ENCODE measurements around the gene SMIM14.
"Not testable (repeated sequence)": the region's sequence is repeated elsewhere in the genome, so short reads cannot be mapped to it uniquely, and the experiment has no call there.

SMIM14 gene

GRCh38 chr4:39521253-39521919, 117.3 kb downstream of the SMIM14 start:
- 92% methylated on average over 3 of the region's 5 CpGs; no CpG with 5 or more reads in 1 of the 2 experiments for WGBS, 2 experiments (ENCODE audit: insufficient coverage in 2 of 2)
- Histone ChIP-seq H3K36me3 (ENCODE audit: control insufficient read depth, insufficient read depth, low read length) (peaks cover 59% of the 10 kb centered on the region), H3K9me3 (ENCODE audit: control insufficient read depth, low read length) (no peaks in the 10 kb centered on the region), H3K4me1 (ENCODE audit: control insufficient read depth, insufficient read depth, low read length, poor library complexity, severe bottlenecking) (peaks cover 3% of the 10 kb centered on the region), H3K27ac (ENCODE audit: low read depth, low read length, severe bottlenecking) (no peak overlapping the region), H3K4me3 (ENCODE audit: extremely low read depth, insufficient read depth, low read length, poor library complexity, severe bottlenecking) (no peak overlapping the region)

GRCh38 chr4:39518484-39518883, 120.2 kb downstream of the SMIM14 start:
- Histone ChIP-seq H3K4me3 (ENCODE audit: extremely low read depth, insufficient read depth, low read length, poor library complexity, severe bottlenecking) (no peak overlapping the region), H3K36me3 (ENCODE audit: control insufficient read depth, insufficient read depth, low read length) (peaks cover 69% of the 10 kb centered on the region), H3K27ac (ENCODE audit: low read depth, low read length, severe bottlenecking) (no peak overlapping the region), H3K9me3 (ENCODE audit: control insufficient read depth, low read length) (no peaks in the 10 kb centered on the region), H3K4me1 (ENCODE audit: control insufficient read depth, insufficient read depth, low read length, poor library complexity, severe bottlenecking) (no peaks in the 10 kb centered on the region)
- 86 to 94% methylated on average over 5 to 6 of the region's 6 CpGs for WGBS, 2 experiments (ENCODE audit: insufficient coverage in 2 of 2)

DNA sequence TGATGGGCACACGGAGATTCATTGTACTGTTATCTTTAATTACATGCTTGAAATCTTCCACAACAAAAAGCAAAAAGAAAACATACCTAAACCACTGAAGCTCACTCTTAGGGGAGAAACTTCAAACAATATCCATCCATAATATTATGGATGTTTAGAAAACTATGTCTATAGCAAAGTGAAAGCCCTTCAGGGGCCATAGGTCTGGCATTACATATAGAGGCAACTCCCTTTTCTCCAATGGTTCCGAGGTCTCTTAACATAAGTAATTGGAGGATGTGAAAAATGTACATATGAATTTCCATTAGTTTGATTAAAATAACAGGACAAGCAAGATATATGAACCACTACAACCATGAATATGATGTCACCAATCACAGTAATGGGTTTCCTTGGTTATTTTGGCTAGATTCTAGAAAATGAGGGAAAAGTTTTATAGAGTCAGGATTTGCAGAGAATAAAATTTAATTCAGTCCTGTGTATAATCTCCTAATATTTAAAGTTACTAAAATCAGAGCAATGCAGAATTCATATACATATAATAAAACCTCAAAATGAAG, 122.2 kb downstream of the SMIM14 start:
- WGBS, 2 experiments (ENCODE audit: insufficient coverage in 2 of 2), result no CpG with 5 or more reads among the region's 2 CpGs
- no peaks in the 10 kb centered on the region for H3K9me3 ChIP-seq (ENCODE audit: control insufficient read depth, low read length)
- H3K27ac ChIP-seq (ENCODE audit: low read depth, low read length, severe bottlenecking), result no peak overlapping the region
- H3K4me3 ChIP-seq (ENCODE audit: extremely low read depth, insufficient read depth, low read length, poor library complexity, severe bottlenecking), result no peak overlapping the region
- H3K36me3 ChIP-seq (ENCODE audit: control insufficient read depth, insufficient read depth, low read length), result peaks cover 84% of the 10 kb centered on the region
- H3K4me1 ChIP-seq (ENCODE audit: control insufficient read depth, insufficient read depth, low read length, poor library complexity, severe bottlenecking), result no peaks in the 10 kb centered on the region

DNA sequence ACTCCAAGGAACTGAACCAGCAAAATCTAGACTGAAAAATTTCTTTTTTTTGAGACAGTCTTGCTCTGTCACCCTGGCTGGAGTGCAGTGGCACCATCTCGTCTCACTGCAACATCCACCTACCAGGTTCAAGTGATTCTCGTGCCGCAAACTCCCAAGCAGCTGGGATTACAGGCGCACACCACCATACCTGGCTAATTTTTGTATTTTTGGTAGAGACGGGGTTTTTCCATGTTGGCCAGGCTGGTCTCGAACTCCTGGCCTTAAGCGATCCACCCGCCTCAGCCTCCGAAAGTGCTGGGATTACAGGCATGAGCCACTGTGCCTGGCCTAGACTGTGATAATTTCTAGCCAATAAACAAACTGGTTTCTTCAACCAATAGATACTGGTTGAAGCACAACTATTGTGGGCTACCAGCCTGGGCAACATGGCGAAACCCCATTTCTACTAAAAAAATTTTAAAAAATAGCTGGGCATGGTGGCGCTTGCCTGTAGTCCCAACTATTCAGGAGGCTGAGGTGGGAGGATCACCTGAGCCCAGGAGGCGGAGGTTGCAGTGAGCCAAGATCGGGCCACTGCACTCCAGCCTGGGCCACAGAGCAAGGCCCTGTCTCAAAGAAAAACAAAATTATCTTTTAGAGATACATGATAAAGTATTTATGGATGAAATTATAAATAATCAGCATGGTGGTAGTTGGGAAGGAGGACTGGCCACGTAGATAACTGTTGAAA, 122.8 kb downstream of the SMIM14 start:
- WGBS, 2 experiments (ENCODE audit: insufficient coverage in 2 of 2), result 96 to 97% methylated on average over 9 to 12 of the region's 14 CpGs
- H3K36me3 ChIP-seq (ENCODE audit: control insufficient read depth, insufficient read depth, low read length), result peaks cover 87% of the 10 kb centered on the region
- not testable (repeated sequence) for H3K4me3 ChIP-seq (ENCODE audit: extremely low read depth, insufficient read depth, low read length, poor library complexity, severe bottlenecking); H3K27ac ChIP-seq (ENCODE audit: low read depth, low read length, severe bottlenecking); H3K9me3 ChIP-seq (ENCODE audit: control insufficient read depth, low read length); H3K4me1 ChIP-seq (ENCODE audit: control insufficient read depth, insufficient read depth, low read length, poor library complexity, severe bottlenecking)

- no peaks in the 10 kb centered on the region for H3K4me1 ChIP-seq (ENCODE audit: control insufficient read depth, insufficient read depth, low read length, poor library complexity, severe bottlenecking)
- H3K27ac ChIP-seq (ENCODE audit: low read depth, low read length, severe bottlenecking), result no peak overlapping the region
- no peaks in the 10 kb centered on the region for H3K9me3 ChIP-seq (ENCODE audit: control insufficient read depth, low read length)
- H3K4me3 ChIP-seq (ENCODE audit: extremely low read depth, insufficient read depth, low read length, poor library complexity, severe bottlenecking), result no peak overlapping the region
- H3K36me3 ChIP-seq (ENCODE audit: control insufficient read depth, insufficient read depth, low read length), result peaks cover 87% of the 10 kb centered on the region
- 83 to 100% methylated on average over 1 to 2 of the region's 4 CpGs for WGBS, 2 experiments (ENCODE audit: insufficient coverage in 2 of 2)
Measured at GRCh38 chr4:39514888-39515401, 123.7 kb downstream of the SMIM14 start.

DNA sequence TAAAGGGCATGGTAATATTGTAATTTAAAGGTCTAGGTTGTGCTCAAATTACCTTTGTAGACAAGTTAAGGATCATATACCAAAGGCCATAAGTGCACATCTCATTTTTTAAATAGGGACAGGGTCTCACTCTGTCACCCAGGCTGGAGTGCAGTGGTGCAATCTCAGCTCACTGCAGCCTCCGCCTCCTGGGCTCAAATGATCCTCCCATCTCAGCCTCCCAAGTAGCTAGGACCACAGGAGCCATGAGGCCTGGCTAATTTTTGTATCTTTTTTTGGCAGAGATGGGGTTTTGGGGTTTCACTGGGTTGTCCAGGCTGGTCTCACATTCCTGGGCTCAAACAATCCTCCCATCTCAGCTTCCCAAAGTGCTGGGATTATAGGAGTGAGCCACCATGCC, 124.4 kb downstream of the SMIM14 start:
- not testable (repeated sequence) for H3K27ac ChIP-seq (ENCODE audit: low read depth, low read length, severe bottlenecking); H3K9me3 ChIP-seq (ENCODE audit: control insufficient read depth, low read length); H3K4me3 ChIP-seq (ENCODE audit: extremely low read depth, insufficient read depth, low read length, poor library complexity, severe bottlenecking); H3K4me1 ChIP-seq (ENCODE audit: control insufficient read depth, insufficient read depth, low read length, poor library complexity, severe bottlenecking)
- peaks cover 85% of the 10 kb centered on the region for H3K36me3 ChIP-seq (ENCODE audit: control insufficient read depth, insufficient read depth, low read length)
- WGBS, 2 experiments (ENCODE audit: insufficient coverage in 2 of 2), result 86 to 100% methylated on average over 1 of the region's 1 CpG

GRCh38 chr4:39510348-39510929, 128.2 kb downstream of the SMIM14 start:
- Histone ChIP-seq H3K27ac (ENCODE audit: low read depth, low read length, severe bottlenecking) (no peak overlapping the region), H3K4me1 (ENCODE audit: control insufficient read depth, insufficient read depth, low read length, poor library complexity, severe bottlenecking) (no peaks in the 10 kb centered on the region), H3K36me3 (ENCODE audit: control insufficient read depth, insufficient read depth, low read length) (peaks cover 90% of the 10 kb centered on the region), H3K9me3 (ENCODE audit: control insufficient read depth, low read length) (no peaks in the 10 kb centered on the region), H3K4me3 (ENCODE audit: extremely low read depth, insufficient read depth, low read length, poor library complexity, severe bottlenecking) (no peak overlapping the region)
- 92% methylated on average over 2 of the region's 5 CpGs; no CpG with 5 or more reads in 1 of the 2 experiments for WGBS, 2 experiments (ENCODE audit: insufficient coverage in 2 of 2)

- no CpG with 5 or more reads among the region's 1 CpG for WGBS, 2 experiments (ENCODE audit: insufficient coverage in 2 of 2)
- no peak overlapping the region for H3K27ac ChIP-seq (ENCODE audit: low read depth, low read length, severe bottlenecking)
- H3K4me1 ChIP-seq (ENCODE audit: control insufficient read depth, insufficient read depth, low read length, poor library complexity, severe bottlenecking), result no peaks in the 10 kb centered on the region
- no peaks in the 10 kb centered on the region for H3K9me3 ChIP-seq (ENCODE audit: control insufficient read depth, low read length)
- H3K4me3 ChIP-seq (ENCODE audit: extremely low read depth, insufficient read depth, low read length, poor library complexity, severe bottlenecking), result no peak overlapping the region
- H3K36me3 ChIP-seq (ENCODE audit: control insufficient read depth, insufficient read depth, low read length), result peaks cover 88% of the 10 kb centered on the region
Measured at GRCh38 chr4:39505581-39505980, 133.1 kb downstream of the SMIM14 start.

DNA sequence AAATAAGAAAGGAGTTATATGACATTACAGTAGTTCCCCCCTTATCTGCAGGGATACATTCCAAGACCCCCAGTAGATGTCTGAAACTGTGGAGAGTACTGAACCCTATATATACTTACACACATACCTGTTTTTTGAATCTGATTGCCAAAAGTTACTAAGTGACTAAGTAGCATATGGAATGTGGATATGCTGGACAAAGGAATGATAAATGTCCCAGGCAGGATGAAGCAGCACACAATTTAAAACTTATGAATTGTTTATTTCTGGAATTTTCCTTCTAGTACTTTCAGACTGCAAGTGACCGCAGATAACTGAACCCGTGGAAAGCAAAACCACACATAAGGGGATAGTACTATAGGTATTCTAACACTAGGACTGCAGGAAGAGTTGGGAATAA, 134.1 kb downstream of the SMIM14 start:
- Histone ChIP-seq H3K4me1 (ENCODE audit: control insufficient read depth, insufficient read depth, low read length, poor library complexity, severe bottlenecking) (no peaks in the 10 kb centered on the region), H3K36me3 (ENCODE audit: control insufficient read depth, insufficient read depth, low read length) (peaks cover 90% of the 10 kb centered on the region), H3K27ac (ENCODE audit: low read depth, low read length, severe bottlenecking) (no peak overlapping the region), H3K4me3 (ENCODE audit: extremely low read depth, insufficient read depth, low read length, poor library complexity, severe bottlenecking) (no peak overlapping the region), H3K9me3 (ENCODE audit: control insufficient read depth, low read length) (no peaks in the 10 kb centered on the region)
- WGBS, 2 experiments (ENCODE audit: insufficient coverage in 2 of 2), result 100% methylated on average over 2 of the region's 2 CpGs; no CpG with 5 or more reads in 1 of the 2 experiments

DNA sequence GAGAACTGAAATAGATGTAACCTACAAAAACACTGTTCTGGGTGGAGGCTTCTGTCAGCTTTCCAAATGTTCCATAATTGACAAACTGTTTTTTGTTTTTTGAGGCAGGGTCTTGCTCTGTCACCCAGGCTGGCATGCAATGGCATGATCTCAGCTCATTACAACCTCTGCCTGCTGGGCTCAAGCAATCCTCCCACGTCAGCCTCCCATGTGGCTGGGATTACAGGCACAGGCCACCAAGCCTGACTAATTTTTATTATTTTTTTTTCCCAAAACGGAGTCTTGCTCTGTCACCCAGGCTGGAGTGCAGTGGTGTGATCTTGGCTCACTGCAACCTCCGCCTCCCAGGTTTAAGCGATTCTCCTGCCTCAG, 136.0 kb downstream of the SMIM14 start:
- WGBS, 2 experiments (ENCODE audit: insufficient coverage in 2 of 2), result 89 to 90% methylated on average over 1 to 2 of the region's 4 CpGs
- H3K27ac ChIP-seq (ENCODE audit: low read depth, low read length, severe bottlenecking); H3K4me3 ChIP-seq (ENCODE audit: extremely low read depth, insufficient read depth, low read length, poor library complexity, severe bottlenecking); H3K9me3 ChIP-seq (ENCODE audit: control insufficient read depth, low read length); H3K4me1 ChIP-seq (ENCODE audit: control insufficient read depth, insufficient read depth, low read length, poor library complexity, severe bottlenecking): not testable (repeated sequence)
- peaks cover 82% of the 10 kb centered on the region for H3K36me3 ChIP-seq (ENCODE audit: control insufficient read depth, insufficient read depth, low read length)

Measured in mesodermal cell (in vitro differentiated cells).